ENCODE data around the gene HAGH.

Gene HAGH

DNA sequence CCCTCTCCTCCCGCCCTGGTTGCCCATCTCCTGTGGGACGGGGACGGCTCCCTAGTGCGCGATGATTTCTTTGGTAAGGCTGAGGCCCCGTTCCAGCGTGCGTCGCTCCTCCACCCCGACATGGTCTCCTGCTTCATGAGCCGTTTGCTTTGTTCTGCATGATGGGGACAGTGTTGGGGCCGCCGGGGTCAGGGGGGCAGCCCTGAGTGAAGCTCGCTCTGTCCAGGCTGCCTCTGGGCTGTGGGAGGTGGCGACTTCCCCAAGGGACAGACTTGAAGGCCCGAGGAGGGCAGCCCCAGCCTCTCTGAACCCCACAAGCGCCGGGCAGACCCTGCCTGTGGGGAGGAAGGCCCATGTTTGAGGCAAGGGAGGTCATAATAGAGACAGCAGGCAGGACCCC lies 67.7 kb downstream of the HAGH start:
- Histone ChIP-seq H3K9me3 (no peaks in the 10 kb centered on the region), H3K4me1 (no peaks in the 10 kb centered on the region), H3K36me3 (replicated peaks) (peaks cover 9% of the 10 kb centered on the region)

GRCh38 chr16:1757714-1758461 lies 68.7 kb downstream of the HAGH start:
- in situ Hi-C loops (cut with MboI; ENCODE audit: low sequenced_read_pairs), result no loop called here
- Histone ChIP-seq H3K36me3 (replicated peaks) (peaks cover 8% of the 10 kb centered on the region), H3K4me1 (no peaks in the 10 kb centered on the region), H3K27me3 (ENCODE audit: low read depth) (no peaks in the 10 kb centered on the region), H3K4me3 (no peak overlapping the region), H3K9me3 (no peaks in the 10 kb centered on the region)
- DNase-seq (ENCODE audit: low spot score in 2 of 2), result no peak

More for the DNA sequence above, 67.7 kb downstream of the HAGH start:
- DNase-seq (ENCODE audit: low spot score in 2 of 2), result no peak
- Histone ChIP-seq H3K27me3 (ENCODE audit: low read depth) (no peaks in the 10 kb centered on the region), H3K4me3 (no peak overlapping the region)
- in situ Hi-C loops (cut with MboI; ENCODE audit: low sequenced_read_pairs), result no loop called here
